GM19397 (cell line): Measurements from ENCODE around the gene RNASE11.
"Not testable (repeated sequence)": the region's sequence is repeated elsewhere in the genome, so short reads cannot be mapped to it uniquely, and the experiment has no call there.

ENCODE experiments used
- ATAC-seq: cut with Tn5 transposase; IDR thresholded peaks from one replicate; pipeline ENCODE4 v1.9.1; 2021; ENCODE audit warnings: mild to moderate bottlenecking, moderate library complexity; ENCODE audit not compliant: unreplicated experiment

RNASE11 gene

GRCh38 chr14:20587489-20588154 lies at the start of gene RNASE11:
TSS of gene RNASE11 (minus strand) at chr14:20588001.
- ATAC-seq: no peak

DNA sequence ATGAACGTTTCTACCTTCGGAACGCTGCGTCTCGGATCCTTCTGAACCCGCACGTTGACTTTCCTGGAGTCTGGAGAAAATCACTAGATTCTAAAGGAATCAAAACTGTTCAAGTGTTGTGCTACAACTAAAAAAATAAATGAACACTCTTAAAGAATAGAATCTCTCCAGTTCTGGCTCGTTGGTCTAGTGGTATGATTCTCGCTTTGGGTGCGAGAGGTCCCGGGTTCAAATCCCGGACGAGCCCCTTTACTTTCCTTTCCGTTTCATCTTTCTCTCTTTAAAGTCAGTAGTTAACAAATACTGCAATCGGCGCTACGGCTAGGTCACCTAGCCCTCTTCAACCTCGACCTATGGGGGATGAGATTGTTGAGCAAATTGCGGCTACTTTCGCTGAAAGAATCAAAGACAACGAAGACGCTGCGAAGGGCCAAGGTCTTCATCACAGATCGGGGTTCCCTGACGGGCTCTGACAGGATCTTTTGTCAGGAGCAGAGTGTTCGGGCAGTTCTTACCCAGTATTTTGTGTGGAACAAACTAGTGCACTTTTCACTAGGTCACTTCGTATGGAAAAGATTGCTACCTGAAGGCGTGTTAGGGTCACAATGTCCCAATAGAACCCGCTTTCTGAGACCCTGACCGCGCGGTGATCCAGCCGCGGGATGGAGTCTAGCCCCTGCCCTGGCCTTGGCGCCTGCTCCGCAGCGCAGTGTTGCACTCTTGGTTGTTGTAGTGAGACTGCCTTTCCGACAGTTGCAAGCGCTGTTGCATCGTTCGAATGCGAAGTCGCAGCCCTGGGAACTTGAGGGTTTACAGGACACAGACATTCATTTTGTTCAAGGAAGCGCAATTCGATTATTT lies 45.3 kb upstream of the RNASE11 start:
- ATAC-seq: peak; percentile 63

DNA sequence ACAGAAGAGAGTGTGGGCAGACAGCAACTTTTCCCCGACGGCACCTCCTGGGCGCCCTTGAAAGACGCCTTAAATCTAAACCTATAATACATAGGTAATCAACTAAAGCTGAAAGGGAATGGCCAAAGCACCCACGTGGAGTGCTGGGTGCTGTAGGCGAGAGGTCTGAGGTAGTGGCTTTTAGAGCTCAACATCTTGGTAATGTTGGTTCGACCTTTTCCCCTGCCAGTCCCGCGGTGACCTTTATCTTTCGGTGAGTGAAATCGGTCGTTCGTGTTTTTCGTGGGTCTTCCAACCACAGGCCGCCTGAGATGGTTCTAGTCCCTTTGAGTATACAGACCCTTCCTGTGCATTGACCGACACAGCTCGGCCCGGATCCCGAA lies 44.6 kb upstream of the RNASE11 start:
- peak; percentile 24 for ATAC-seq

- ATAC-seq: peak; percentile 1
Observed at GRCh38 chr14:20631880-20632389, 44.1 kb upstream of the RNASE11 start.

GRCh38 chr14:20631023-20631879 lies 43.5 kb upstream of the RNASE11 start:
- ATAC-seq: no peak

- ATAC-seq: no peak
Observed at GRCh38 chr14:20630340-20631022, 42.7 kb upstream of the RNASE11 start.

- no peak for ATAC-seq
Observed at GRCh38 chr14:20628063-20628854, 40.5 kb upstream of the RNASE11 start.

GRCh38 chr14:20627346-20628027 lies 39.7 kb upstream of the RNASE11 start:
- ATAC-seq: no peak

DNA sequence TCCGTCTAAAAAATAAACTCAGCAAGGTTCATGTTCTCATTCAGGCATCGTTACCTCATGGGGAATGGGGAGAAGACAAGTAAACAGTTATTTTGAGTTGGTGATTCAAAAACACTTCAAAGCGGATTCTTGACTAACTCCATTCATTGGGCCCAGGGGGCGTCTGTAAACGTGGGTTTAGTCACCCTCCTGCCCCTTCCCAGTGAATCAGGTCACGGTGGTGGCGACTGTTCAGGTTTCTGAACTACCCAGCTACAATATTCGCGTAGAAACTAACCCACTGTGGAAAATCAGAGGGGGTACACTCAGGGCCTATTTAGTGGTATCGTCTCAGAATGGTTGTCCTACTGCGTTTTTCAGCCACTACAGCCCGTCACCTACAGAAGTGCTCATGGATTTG lies 38.5 kb upstream of the RNASE11 start:
- ATAC-seq: no peak

- peak; percentile 38 for ATAC-seq
Observed at GRCh38 chr14:20624495-20625070, 36.8 kb upstream of the RNASE11 start.

GRCh38 chr14:20623798-20624197 lies 36.0 kb upstream of the RNASE11 start:
- ATAC-seq: no peak

DNA sequence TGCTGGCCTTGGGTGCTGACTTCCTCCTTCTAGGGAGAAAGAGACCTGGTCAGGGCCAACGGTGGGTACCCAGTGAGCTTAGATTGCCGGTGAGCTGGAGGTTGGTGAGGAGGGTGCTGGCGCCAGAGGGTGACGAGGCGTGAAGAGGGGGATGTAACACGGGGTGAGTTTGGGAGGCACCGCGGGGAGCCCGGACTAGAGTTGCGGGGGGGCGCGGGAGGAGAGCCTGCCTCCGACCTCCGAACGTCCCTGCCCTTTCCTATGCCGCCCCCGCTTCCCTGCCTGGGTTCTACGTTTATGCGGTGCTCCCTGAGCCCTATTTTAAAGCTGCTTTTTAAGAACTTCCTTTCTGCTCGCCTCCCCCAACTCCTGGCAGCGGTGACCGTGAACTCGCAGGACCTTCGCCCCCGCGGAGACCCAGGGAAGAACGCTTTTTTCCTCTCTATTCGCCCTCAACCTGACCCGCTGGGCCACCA lies 35.1 kb upstream of the RNASE11 start:
- no peak for ATAC-seq

GRCh38 chr14:20620798-20621478 lies 33.1 kb upstream of the RNASE11 start:
- no peak for ATAC-seq

DNA sequence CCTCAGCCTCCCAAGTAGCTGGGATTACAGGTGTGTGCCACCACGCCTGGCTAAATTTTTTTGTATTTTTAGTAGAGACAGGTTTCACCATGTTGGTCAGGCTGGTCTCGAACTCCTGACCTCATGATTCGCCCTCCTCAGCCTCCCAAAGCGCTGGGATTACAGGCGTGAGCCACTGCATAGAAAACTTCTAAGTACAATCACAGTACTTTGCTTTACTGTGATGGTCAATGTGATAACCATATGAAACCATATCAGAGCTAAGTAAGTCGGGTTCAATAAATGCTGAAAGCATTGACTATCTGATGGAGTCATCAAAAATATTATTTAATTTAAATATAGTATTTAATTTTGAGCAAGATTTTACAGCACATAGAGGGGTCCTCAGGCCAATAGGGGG lies 31.9 kb upstream of the RNASE11 start:
- not testable (repeated sequence) for ATAC-seq

DNA sequence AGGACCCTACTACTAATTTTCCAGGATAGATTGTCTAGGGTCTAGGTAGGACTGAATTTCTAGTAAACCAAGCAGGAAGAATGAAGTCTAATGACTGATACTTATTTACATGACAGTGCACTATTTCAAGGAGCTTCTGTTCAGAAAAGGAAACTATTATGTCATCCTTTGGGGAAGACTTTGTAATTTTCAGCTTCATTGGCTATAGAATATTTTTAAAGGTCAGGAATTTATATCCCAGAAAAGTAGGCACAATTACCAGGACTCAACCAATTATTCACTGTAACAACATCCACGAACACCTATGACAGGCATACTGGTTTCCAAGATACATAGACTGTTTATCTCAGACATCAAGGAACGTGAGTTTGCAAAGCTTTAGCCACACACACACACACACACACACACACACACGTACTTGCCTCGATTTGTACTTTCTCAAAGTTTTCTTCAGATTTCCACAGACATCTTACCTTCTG lies 30.5 kb upstream of the RNASE11 start:
- ATAC-seq: no peak

DNA sequence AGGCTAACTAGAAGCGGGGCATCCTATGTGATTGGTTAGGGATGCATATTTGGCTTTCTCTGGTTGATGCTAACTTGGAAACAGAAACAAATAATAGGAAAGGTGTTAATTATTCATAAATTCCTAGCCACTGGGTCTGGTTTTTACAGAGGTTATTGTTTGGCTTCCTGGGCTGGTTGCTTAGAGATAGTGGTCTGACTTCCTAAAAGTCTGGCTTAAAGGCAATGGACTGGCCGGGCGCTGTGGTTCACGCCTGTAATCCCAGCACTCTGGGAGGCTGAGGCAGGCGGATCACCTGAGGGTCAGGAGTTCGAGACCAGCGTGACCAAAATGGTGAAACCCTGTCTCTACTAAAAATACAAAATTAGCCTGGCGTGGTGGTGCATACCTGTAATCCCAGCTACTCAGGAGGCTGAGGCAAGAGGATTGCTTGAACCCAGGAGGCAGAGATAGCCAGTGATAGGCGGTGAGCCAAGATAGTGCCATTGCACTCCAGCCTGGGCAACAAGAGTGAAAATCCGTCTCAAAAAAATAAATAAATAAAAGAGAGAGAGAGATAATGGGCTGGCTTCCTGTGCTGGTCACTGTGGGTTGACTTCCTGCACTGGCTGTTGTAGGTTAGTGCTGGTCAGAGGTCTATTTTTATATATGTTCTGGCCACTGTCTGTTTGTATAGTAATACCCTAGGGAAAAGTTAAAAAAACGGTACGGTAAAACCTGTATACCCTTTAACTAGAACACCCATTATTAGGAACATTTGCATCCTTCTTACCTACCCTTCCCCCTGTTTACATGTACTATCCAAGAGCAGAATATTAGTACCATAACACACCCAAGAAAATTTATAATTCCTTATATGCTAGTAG lies 29.6 kb upstream of the RNASE11 start:
- peak; percentile 40 for ATAC-seq

DNA sequence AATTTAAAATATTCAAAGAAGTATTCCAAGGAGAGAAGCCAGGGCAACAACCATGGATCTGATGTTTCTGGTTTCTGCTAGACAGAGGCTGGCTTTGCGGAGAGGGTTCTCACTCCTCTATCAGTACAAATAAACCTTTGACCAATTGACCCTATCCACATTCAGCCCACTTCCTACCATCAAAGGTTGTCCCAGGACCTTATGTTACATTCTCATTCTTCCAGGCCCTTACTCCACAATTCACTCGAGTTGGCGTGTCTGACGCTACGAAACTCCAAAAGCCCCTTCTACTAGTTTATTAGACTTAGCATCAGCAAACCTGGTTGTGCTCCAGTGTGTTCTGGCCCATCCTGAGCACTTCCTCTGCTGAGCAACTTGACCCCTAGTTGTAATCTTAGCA lies 28.2 kb upstream of the RNASE11 start:
- ATAC-seq: no peak
